LHCN-M2 (cell line): ENCODE data around the gene SELPLG. TPM values are rescaled to one million over a fixed set of nuclear protein-coding genes. Genes with fewer than 3 reads are reported as not detected.
"Not testable (repeated sequence)": the region's sequence is repeated elsewhere in the genome, so short reads cannot be mapped to it uniquely, and the experiment has no call there.

ENCODE experiments used
- DNase-seq: peaks from one replicate; pipeline ENCODE4 v3.0.0-alpha.2; 2012; ENCODE audit warnings: low read depth
- total RNA-seq: library from RNA; depleted of rRNA; stranded (reverse); fragments of >200 nt; gene quantifications from 2 replicates; pipeline ENCODE4 v1.2.3, GENCODE V29; 2014

The SELPLG gene
- total RNA-seq, 1 experiment from 2014 or later, result 2.1 TPM

DNA sequence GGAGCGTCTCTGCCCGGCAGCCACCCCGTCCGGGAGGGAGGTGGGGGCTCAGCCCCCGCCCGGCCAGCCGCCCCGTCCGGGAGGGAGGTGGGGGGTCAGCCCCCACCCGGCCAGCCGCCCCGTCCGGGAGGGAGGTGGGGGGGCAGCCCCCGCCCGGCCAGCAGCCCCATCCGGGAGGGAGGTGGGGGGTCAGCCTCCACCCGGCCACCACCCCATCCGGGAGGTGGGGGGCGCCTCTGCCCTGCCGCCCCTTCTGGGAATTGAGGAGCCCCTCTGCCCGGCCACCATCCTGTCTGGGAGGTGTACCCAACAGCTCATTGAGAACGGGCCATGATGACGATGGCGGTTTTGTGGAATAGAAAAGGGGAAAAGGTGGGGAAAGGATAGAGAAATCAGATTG, 22.6 kb upstream of the SELPLG start:
- DNase-seq, result not testable (repeated sequence)

DNA sequence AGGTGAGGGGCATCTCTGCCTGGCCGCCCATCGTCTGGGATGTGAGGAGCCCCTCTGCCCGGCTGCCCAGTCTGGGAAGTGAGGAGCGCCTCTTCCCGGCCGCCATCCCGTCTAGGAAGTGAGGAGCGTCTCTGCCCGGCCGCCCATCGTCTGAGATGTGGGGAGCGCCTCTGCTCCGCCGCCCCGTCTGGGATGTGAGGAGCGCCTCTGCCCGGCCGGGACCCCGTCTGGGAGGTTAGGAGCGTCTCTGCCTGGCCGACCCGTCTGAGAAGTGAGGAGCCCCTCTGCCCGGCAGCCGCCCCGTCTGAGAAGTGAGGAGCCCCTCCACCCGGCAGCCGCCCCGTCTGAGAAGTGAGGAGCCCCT, 22.1 kb upstream of the SELPLG start:
- DNase-seq, result not testable (repeated sequence)

DNA sequence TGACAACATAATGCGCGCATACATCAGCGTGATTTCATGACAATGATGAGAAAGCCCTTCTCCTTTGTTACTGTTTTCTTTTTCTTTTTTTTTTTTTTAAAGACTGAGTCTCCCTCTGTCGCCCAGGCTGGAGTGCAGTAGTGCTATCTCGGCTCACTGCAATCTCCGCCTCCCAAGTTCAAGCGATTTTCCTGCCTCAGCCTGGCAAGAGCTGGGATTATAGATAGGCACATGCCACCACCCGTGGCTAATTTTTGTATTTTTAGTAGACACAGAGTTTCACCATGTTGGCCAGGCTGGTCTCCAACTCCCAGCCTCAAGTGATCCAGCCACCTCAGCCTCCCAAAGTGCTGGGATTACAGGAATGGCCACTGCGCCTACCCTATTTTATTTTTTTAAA, 20.9 kb upstream of the SELPLG start:
- DNase-seq, result not testable (repeated sequence)

DNA sequence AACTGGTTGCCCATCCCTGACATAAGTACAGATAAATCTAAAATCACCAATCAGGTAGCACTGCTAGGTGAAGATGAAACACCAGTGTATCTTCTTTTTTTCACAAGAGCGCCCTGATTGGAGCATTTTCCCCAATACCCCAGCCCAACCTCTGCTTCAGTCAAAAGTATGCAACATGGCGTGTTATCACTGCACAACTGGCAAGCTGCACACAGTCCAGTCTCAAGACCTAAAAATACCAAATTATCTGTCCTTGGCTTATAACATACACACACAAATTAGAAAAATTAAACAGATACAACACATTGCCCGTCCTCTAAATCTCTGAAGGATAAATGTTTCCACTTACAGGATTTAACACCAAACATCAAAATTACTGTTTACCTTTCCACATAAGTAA, 20.2 kb upstream of the SELPLG start:
- no peak for DNase-seq

DNA sequence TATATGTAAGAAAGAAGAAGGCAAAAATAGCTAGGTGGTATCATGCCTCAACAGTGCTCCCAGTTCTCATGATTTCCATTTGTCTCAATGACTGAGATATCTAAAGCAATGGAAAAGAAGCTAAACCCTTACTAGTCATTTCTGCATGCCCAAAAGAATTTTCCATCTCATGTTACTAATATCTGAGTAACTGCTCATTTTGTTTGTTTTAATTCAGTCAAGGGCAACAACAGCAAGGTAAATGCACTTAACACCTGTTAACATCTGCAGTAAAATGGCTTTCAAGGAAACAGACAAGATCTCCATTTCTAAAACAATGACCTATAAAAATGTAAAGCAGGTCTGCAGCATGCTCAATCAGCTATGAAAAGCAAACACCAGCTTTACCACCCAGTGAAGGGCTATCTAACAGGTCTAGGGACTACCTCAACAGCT, 19.4 kb upstream of the SELPLG start:
- DNase-seq, result no peak

DNA sequence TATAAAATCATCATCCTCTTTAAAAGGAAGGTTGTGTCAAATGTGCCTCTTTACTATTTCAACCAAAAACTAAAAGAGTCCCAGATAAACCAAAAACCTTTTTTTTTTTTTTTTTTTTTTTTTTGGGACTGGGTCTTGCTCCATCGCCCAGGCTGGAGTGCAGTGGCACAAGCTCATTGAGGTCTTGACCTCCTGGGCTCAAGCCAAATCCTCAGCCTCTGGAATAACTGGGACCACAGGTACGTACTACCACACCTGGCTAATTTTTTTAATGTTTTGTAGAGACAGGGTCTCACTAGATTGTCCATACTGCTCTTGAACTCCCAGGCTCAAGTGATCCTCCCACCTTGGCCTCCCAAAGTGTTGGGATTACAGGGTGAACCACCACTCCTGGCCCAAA, 16.4 kb upstream of the SELPLG start:
- DNase-seq, result no peak

DNA sequence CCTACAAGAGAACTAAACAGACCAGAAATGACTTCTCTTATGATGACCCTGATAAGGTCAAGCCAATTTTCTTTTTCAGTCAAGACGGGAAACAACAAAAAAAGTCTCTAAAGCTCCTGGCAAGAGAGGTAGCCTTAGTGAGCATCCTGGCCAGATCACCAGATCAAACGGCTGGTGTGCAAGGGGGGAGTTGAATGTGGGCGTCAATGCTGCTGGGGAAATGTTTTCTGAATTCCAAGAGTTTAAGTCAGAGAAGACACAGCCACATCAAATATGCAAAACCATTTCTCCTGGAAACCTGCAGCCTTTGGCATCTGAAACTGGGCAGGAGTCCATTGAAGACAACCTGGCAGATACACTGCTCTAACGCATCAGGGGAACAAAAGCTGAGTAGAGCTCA, 16.0 kb upstream of the SELPLG start:
- DNase-seq, result peak; percentile 81

DNA sequence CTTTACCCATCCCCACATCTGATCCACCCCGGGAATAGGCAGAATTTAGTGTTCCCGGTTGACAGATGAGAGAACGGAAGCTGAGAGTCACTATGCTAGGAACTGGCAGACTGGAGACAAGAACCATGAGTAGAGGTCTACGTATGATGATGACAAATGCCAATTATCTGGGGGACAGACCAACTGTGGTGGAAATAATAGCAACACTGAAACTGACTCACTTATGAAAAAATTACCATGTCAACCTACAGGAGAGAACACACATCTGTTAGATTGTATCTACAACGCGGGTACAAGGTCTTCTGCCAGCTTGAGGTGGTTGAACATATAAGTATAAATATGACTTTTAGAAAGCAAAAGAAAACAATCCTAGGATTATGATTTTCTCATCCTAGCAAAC, 15.4 kb upstream of the SELPLG start:
- peak; percentile 93 for DNase-seq

DNA sequence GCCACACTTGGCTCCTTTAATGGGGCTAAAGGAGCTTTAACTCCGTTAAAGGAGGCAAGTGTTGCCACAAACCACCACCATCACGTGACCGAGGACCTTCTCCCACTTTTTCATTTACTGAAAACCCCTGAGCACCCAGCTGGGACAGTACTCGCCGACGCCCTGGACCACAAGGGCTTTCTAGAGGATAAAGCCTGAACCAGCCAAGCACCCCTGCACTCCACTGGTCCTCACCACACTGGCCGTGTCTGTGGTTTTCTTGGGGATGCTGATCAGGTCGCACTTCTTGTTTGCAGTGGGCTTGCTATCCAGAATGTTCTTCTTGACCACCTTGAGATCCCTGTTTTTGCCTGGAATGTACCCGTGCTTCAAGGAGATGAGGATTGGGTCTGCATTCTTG, 14.7 kb upstream of the SELPLG start:
- DNase-seq, result no peak

DNA sequence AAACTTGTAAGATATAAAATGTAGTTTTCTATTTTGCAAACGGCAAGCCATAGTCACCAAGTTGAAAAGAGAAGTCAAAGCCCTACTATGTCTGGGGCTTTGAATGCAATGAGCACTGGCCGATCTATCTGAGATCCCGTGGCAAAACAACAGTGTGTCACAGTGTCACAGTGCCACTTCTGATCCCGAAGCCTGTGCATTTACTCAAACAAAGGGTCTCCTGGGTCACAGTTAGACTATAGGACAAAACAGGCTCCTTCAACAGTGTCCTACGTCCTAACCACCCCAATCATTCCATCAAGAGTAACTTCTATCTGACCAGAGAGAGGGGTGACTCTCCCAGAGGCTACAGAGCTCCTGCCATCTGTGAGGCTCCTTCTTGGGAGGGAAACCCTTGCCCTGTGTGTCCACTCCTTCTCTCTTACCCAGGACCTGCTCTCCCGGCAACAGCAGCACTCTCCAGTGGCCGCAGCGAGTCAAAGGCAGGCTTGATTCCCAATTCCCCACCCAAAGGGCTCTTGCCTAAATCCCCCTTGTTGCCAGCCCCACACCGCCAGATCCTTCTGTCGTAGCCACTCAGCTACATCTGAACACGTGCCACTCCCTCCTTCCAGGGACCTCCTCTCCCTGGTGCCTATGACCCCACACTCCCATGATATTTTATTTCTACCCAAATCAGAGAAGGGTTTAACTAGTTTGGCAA, 14.0 kb upstream of the SELPLG start:
- DNase-seq, result no peak

DNA sequence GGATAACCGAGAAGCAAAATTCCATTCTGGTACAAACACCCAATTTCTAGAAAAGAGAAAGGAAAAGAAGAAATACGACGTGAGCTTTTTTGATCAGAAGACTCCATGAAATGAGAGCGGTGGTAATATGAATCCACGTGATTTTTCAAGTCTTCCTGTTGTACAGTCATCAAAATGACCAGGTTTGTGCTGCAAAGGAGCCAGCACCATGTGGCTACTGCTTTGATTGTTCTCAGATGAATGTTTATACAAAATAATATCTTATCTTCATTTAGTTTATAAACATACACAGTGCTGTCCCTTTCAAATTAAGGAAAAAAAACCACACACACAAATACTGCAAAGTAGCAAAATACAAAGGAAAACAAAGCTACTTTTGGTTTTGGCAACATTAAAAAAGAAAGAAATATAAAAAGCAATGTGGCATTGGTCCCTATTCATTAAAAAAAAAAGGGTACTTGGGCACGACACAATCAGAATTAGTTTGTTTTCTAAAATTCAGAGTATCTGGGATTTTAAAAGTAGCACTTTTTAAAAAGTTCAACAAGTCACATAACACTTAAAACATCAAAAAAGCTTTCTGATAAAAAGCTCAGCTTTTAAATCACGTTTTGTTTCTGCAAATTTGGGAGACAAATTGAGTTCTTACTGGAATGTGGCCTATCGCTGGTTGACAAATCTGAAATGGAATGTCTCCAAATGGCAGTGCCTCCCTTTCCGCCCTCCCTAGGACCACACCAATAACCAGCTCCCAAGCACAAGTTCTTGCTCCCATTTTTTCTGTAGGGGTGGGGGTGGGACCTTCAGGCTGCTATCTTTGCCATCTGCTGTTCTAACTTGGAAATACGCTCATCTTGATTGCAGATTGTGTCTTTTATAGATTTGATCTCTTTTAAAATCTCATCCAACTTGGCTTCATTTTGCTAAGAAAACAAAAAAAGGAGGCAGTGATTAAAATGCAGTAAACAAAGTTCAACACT, 13.2 kb upstream of the SELPLG start:
- peak; percentile 53 for DNase-seq

DNA sequence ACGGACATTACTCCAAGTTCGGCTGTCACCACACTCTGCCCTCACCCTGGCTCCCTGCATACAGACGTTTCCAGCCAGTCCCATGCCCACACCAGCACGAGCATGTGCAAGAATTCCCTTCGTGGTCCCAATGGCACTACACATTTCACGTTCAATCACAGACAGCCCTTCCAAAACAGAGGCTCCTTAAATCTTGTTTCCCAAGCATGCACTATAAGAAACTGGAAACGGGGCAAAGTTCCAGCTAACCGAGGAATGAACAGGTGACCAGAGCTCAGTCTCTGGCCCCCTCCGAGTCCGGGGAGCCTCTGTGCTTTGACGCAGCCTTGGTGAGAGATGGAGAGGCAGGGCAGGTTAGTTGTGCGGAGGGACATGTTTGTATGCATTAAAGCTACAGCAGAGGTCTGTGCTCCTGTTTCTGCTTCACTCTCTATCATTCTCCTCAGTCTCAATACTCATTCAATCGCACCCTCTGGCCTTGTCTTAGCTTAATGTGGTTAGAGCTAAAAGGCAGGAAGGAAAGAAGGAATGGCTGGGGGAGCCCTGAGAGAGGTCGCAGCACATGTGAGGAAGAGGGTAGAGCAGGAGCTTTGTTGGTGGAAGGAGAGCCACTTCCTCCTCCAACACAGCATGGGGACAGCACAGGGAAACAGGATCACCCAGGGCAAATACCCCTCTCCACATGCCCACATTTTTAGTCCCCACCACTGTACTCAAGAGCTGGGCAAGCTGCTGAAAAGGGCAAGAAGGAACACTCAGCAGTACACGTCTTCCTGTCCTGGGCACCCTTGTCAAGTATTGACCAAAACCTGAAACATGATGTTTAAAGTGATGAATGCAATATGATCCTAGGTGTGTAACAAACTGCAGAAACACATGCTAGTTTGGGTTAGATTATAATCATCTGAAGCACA, 12.2 kb upstream of the SELPLG start:
- no peak for DNase-seq

DNA sequence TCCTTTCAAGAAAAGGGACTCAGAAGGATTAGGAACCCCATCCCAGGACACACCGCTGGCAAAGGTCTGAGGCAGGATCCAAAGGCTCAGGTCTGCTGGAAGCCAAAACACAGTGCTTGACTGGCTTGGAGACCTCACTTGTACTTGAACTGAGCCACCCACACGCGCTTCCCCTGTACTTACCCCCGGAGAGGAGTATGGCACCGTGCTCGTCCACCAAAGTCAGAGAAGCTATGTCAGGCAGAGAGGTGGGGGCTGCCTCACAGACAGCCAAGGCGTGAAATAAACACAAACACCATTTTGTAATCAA, 11.1 kb upstream of the SELPLG start:
- no peak for DNase-seq

DNA sequence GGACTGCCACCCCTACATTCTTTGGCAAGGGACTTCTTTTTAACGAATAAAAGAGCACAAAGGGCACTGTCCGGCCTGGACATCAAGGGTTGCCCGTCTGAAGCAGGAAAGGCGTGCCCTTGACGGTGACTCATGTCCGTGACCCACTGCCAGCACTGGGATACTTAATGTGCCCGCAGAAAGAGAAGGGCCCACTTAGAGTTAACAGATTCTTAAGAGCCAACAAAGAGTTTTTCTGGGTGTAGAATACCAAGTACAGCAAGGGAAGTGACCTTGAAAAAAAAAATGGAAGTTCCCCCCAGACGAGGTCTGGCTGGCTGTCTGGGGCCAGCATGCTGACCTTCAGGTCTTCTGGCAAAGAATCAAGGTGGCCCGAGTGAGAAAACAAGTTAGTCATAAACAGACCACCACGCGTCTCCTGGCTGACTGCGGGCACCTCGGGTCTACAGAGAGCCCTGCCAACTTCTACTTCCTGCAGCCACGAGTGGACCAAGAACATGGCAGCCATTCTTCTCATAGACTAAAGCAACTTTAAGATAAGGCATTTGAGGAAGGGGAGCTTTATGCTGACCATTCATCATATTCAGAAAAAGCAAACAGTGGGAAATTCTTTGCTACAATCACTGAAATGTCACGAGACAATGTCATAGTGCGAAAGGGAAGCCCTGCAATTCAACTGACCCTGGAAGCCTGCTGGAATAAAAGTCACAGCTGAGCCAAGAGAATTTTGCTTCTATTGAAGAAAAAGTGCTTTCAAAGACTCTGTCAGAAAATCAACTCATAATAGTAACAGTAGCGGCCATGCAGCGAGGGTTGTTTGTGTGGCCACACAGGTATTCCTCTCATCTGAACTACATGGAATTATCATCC, 10.5 kb upstream of the SELPLG start:
- DNase-seq, result peak; percentile 94

DNA sequence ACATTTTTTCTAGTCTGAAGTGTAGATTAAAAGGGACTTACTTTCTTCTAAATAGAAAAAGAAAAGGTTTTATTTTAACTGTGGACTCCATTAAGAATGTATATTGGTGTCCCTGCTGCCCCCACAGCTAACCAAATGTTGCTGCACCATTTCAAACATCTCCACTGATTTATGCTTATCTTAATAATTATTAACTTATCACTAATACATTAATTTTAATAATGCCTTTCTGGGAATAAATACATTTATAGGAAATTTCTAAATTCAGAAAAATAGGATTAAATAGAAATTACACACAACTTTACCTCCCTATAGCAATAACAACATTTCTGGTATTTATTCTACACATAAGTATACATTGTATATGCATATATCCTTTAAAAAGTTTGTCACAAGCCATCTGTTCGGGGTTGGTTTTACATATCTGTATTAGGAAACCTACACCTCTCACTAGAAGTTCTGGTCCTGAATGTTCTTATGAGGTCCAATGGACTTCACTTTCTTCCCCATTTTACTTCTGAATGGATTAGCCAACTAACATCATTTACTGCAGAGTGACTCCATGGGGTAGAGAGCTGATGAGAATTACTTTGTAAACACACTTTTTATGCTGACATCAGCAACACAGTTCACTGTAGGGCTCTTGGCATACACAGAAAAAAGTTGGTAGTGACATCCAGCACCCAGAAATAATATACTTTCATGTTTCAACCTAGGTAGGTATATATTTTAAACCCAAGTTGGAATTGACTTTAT, 9.4 kb upstream of the SELPLG start:
- no peak for DNase-seq

DNA sequence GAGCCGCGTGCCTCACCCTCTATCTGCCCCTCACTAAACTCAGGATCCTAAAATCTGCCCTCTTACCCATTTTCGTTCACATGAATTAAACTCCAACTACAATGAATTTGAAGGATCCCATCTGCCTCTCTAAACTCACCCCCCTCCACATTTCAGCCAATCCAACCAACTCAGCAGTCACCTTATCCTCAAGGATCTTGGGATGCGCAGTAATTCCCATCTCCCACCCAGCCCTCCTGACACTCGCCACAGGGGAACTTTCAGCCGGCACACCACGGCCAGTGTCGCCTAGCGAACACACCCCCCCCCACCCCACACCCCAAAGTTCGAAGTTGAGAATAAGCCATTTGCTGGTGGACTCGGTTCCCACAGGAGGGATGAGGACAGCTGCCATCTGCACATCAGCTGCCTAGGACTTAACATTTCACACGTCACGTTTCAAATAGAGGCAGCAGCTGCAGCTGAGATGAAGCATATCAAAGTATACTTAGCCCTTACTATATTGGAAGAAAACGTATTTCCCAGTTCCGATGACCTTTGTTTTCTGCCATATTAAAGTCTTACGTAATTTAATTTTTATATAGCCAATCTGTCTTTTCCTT, 8.7 kb upstream of the SELPLG start:
- DNase-seq, result peak; percentile 93

DNA sequence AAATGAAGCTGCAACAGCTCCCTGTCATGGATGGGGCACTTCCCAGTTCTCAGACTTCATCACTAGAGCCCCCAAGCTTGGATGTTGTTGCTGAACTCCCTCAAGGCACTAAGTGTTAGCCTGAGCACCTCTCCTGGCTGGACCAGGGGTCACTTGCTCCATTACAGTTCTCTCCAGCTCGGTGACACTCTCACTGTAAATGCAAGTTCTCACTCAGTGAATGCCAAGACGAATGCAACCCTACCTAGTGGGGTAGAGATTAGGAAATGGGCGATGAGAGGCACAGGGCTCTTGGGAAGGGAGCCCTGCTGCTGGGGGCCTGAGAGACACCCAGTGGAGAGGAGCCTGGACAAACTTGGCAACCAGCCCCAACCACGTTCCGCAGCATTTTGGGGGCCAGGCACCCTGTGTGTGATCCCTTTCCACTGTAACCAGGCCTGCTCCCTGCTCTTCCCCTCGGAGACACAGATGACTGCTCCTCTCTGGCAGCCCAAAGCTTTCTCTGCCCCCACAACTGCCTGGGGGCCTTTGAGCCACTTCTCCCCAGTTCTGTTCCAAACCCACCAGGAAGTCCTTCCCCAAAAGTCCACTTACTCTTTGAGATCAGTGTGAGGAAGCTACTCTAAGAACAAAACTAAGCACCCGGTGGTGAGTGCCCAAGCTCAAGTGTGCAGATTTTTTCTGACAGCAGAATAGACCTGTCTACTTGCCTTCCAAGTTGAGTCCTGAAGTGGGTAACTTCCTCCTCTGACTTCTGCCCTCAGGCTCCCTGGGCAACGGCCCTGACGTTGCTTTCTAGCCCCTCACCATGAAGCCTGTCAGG, 8.0 kb upstream of the SELPLG start:
- DNase-seq, result no peak

DNA sequence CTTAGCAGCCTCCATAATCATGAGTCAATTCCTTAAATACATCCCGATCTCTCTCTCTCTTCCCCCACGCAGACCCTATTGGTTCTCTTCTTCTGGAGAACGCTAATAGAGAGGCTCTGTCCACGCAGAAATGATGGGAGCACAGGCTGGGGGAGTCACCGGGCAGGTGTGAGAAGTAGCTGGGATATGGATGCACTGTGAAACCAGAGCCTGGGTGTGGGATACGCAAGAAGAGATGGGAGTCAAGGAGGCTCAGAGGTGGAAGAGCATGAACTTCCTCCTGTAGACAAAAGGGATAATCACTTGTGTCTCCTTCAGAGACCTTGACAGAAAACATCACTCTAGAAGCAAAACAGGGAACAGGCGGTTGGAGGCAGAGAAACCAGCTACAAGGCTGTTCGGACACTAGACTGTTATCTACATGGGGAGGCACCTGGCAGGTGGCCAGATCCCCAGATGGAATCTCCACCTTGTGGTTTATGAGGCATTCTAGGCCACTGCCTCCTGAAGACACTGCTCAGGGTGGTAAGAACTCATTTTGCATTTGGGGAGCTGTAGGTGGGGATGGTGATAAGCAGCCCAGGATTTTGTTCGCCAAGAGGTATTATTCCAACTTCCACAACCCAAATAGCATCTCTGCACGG, 7.2 kb upstream of the SELPLG start:
- no peak for DNase-seq
